Suprapubic skin (tissue), 4 donors: Measurements from ENCODE around the gene PCDHGC4. TPM values are rescaled to one million over a fixed set of nuclear protein-coding genes. Genes with fewer than 3 reads are reported as not detected.

ENCODE experiments used
- DNase-seq, 2 donors: peaks; one replicate each; pipeline ENCODE4 v3.0.0-alpha.2; 2019; ENCODE audit warnings: low spot score in 2 of 2
- H3K27ac ChIP-seq: fragments of 200-600 bp; sonication (generic); one replicate; pipeline ENCODE4 v1.5.1; 2019
- H3K27me3 ChIP-seq: fragments of 200-600 bp; sonication (generic); one replicate; pipeline ENCODE4 v1.5.1; 2019
- H3K36me3 ChIP-seq: fragments of 200-600 bp; sonication (generic); one replicate; pipeline ENCODE4 v1.5.1; 2019
- H3K4me1 ChIP-seq: fragments of 200-600 bp; sonication (generic); one replicate; pipeline ENCODE4 v1.5.1; 2019
- H3K4me3 ChIP-seq: fragments of 200-600 bp; sonication (generic); one replicate; pipeline ENCODE4 v1.5.1; 2019; ENCODE audit warnings: mild to moderate bottlenecking
- H3K9me3 ChIP-seq: fragments of 200-600 bp; sonication (generic); one replicate; pipeline ENCODE4 v1.5.1; 2019
- CTCF ChIP-seq, 2 donors: fragments of 200-600 bp in 1 of 2; fragments of 450-650 bp in 1 of 2; sonication (generic) in 1 of 2; IDR thresholded peaks; one replicate each; pipeline ENCODE4 v1.5.1; 2016 to 2019; ENCODE audit warnings: antibody characterized with exemption in 2 of 2, mild to moderate bottlenecking in 1 of 2, moderate library complexity in 1 of 2
- EP300 ChIP-seq: sonication (generic); formaldehyde crosslinking; IDR thresholded peaks from one replicate; pipeline ENCODE4 v1.6.1; 2017; ENCODE audit warnings: antibody characterized with exemption
- POLR2A ChIP-seq, 2 donors: fragments of 450-650 bp; IDR thresholded peaks; one replicate each; pipeline ENCODE4 v1.6.1; 2017; ENCODE audit warnings: antibody characterized with exemption in 2 of 2, mild to moderate bottlenecking in 2 of 2, moderate library complexity in 2 of 2
- POLR2AphosphoS5 ChIP-seq, 3 donors: sonication (generic); formaldehyde crosslinking; IDR thresholded peaks; one replicate each; pipeline ENCODE4 v1.6.1; 2017; ENCODE audit warnings: antibody characterized with exemption in 3 of 3
- WGBS: methylation state at CpG from one replicate; pipeline ENCODE4 v1.1.5; 2018; 5-methylcytosine and 5-hydroxymethylcytosine counted together
- total RNA-seq, 4 donors: library from RNA; depleted of rRNA; stranded (reverse); fragments of >200 nt; gene quantifications; one replicate each; pipeline ENCODE4 v1.1.0, GENCODE V29; 2016

The PCDHGC4 gene
- total RNA-seq, 4 donors from 2014 or later, result 2.7 to 30.6 (median 15.0) TPM

DNA sequence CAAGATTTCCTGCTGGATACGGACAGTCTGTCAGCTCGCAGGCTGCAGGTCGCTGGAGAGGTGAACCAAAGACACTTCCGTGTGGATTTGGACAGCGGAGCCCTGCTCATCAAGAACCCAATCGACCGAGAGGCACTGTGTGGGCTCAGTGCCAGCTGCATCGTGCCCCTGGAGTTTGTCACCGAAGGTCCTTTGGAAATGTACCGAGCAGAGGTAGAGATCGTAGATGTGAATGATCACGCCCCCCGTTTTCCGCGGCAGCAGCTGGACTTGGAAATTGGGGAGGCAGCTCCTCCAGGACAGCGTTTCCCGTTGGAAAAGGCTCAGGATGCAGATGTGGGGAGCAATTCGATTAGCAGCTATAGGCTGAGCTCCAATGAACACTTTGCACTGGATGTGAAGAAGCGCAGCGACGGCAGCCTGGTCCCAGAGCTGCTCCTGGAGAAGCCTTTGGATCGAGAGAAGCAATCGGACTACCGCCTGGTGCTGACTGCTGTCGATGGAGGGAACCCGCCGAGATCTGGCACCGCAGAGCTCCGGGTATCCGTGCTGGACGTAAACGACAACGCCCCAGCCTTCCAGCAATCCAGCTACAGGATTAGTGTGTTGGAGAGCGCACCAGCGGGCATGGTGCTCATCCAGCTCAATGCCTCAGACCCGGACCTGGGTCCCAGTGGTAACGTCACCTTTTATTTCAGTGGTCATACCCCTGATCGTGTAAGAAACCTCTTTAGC is 658 bp downstream of the PCDHGC4 start:
- Histone ChIP-seq H3K27me3 (no peaks in the 10 kb centered on the region), H3K4me3 (peak overlapping the region; percentile 42), H3K36me3 (peaks cover 17% of the 10 kb centered on the region), H3K27ac (no peak overlapping the region), H3K4me1 (peaks cover 29% of the 10 kb centered on the region), H3K9me3 (no peaks in the 10 kb centered on the region)
- 47% methylated on average over 17 of the region's 38 CpGs for WGBS
- TF ChIP-seq CTCF (IDR thresholded peaks at IDR 0.05) (no peak), POLR2A (IDR thresholded peaks at IDR 0.05) (no peak), POLR2AphosphoS5 (IDR thresholded peaks at IDR 0.05) (no peak), EP300 (no peak)
- DNase-seq, result no peak

DNA sequence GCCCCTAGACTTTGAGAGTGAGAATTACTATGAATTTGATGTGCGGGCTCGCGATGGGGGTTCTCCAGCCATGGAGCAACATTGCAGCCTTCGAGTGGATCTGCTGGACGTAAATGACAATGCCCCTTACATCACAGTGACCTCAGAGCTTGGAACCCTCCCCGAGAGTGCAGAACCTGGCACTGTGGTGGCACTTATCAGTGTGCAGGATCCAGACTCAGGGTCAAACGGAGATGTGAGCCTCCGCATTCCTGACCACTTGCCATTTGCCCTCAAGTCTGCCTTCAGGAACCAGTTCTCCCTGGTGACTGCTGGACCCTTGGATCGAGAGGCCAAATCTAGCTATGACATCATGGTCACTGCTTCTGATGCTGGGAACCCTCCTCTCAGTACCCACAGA is 1.3 kb downstream of the PCDHGC4 start:
- no peak overlapping the region for H3K27ac ChIP-seq
- H3K4me1 ChIP-seq, result peaks cover 24% of the 10 kb centered on the region
- H3K9me3 ChIP-seq, result no peaks in the 10 kb centered on the region
- H3K27me3 ChIP-seq, result peaks cover 4% of the 10 kb centered on the region
- WGBS, result 91% methylated on average over 7 of the region's 9 CpGs
- no peak for DNase-seq
- H3K36me3 ChIP-seq, result peaks cover 22% of the 10 kb centered on the region
- no peak overlapping the region for H3K4me3 ChIP-seq
- TF ChIP-seq CTCF (IDR thresholded peaks at IDR 0.05) (no peak), POLR2AphosphoS5 (IDR thresholded peaks at IDR 0.05) (no peak), POLR2A (IDR thresholded peaks at IDR 0.05) (no peak), EP300 (no peak)

DNA sequence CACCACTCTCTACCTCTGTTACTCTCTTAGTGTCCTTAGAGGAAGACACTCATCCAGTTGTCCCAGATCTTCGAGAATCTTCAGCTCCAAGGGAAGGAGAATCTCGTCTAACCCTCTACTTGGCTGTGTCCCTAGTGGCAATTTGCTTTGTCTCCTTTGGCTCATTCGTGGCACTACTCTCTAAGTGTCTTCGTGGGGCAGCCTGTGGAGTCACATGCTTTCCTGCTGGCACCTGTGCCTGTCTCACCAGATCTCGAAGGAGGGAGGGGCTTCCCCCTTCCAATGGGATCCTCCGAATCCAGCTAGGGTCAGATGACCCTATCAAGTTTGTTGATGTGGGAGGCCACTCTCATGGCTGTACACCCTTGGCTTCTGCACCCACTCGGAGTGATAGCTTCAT is 2.3 kb downstream of the PCDHGC4 start:
- Histone ChIP-seq H3K27me3 (peaks cover 4% of the 10 kb centered on the region), H3K4me3 (no peak overlapping the region), H3K4me1 (peaks cover 24% of the 10 kb centered on the region), H3K27ac (no peak overlapping the region), H3K9me3 (no peaks in the 10 kb centered on the region), H3K36me3 (peaks cover 30% of the 10 kb centered on the region)
- peak in 1 of 2 donors; percentile 21 for DNase-seq
- TF ChIP-seq POLR2AphosphoS5 (IDR thresholded peaks at IDR 0.05) (no peak), POLR2A (IDR thresholded peaks at IDR 0.05) (no peak), CTCF (IDR thresholded peaks at IDR 0.05) (no peak), EP300 (no peak)
- 89% methylated on average over 7 of the region's 7 CpGs for WGBS

GRCh38 chr5:141488591-141489561 is 4.0 kb downstream of the PCDHGC4 start, which contains the start of gene PCDHGC5:
Gene PCDHGC5 (plus strand): TSS chr5:141489081. CDS start chr5:141489241, 160 bp downstream.
- no peaks in the 10 kb centered on the region for H3K9me3 ChIP-seq
- peaks cover 30% of the 10 kb centered on the region for H3K36me3 ChIP-seq
- H3K4me1 ChIP-seq, result peaks cover 33% of the 10 kb centered on the region
- no peak within 1 kb of the TSS for H3K4me3 ChIP-seq
- no peak within 1 kb of the TSS for H3K27ac ChIP-seq
- TF ChIP-seq POLR2AphosphoS5 (IDR thresholded peaks at IDR 0.05) (no peak), EP300 (no peak), CTCF (IDR thresholded peaks at IDR 0.05) (no peak), POLR2A (IDR thresholded peaks at IDR 0.05) (no peak)
- peak in 1 of 2 donors; percentile 55 for DNase-seq
- 61% methylated on average over 7 of the region's 14 CpGs for WGBS
- H3K27me3 ChIP-seq, result peaks cover 4% of the 10 kb centered on the region

GRCh38 chr5:141489841-141490240 is 5.0 kb downstream of the PCDHGC4 start:
- peak in 1 of 2 donors; percentile 41 for DNase-seq
- TF ChIP-seq POLR2A (IDR thresholded peaks at IDR 0.05), result no peak
- H3K4me1 ChIP-seq, result peaks cover 33% of the 10 kb centered on the region
- H3K36me3 ChIP-seq, result peaks cover 30% of the 10 kb centered on the region
- H3K27me3 ChIP-seq, result peaks cover 4% of the 10 kb centered on the region
- WGBS, result 100% methylated on average over 2 of the region's 10 CpGs
- no peaks in the 10 kb centered on the region for H3K9me3 ChIP-seq
- no peak overlapping the region for H3K4me3 ChIP-seq
- H3K27ac ChIP-seq, result no peak overlapping the region
